Measurements from ENCODE around the gene SPANXA2.

SPANXA2 gene

GRCh38 chrX:141632124-141632523 is 42.6 kb downstream of the SPANXA2 start (continued):
- TF ChIP-seq, protein P1, sequence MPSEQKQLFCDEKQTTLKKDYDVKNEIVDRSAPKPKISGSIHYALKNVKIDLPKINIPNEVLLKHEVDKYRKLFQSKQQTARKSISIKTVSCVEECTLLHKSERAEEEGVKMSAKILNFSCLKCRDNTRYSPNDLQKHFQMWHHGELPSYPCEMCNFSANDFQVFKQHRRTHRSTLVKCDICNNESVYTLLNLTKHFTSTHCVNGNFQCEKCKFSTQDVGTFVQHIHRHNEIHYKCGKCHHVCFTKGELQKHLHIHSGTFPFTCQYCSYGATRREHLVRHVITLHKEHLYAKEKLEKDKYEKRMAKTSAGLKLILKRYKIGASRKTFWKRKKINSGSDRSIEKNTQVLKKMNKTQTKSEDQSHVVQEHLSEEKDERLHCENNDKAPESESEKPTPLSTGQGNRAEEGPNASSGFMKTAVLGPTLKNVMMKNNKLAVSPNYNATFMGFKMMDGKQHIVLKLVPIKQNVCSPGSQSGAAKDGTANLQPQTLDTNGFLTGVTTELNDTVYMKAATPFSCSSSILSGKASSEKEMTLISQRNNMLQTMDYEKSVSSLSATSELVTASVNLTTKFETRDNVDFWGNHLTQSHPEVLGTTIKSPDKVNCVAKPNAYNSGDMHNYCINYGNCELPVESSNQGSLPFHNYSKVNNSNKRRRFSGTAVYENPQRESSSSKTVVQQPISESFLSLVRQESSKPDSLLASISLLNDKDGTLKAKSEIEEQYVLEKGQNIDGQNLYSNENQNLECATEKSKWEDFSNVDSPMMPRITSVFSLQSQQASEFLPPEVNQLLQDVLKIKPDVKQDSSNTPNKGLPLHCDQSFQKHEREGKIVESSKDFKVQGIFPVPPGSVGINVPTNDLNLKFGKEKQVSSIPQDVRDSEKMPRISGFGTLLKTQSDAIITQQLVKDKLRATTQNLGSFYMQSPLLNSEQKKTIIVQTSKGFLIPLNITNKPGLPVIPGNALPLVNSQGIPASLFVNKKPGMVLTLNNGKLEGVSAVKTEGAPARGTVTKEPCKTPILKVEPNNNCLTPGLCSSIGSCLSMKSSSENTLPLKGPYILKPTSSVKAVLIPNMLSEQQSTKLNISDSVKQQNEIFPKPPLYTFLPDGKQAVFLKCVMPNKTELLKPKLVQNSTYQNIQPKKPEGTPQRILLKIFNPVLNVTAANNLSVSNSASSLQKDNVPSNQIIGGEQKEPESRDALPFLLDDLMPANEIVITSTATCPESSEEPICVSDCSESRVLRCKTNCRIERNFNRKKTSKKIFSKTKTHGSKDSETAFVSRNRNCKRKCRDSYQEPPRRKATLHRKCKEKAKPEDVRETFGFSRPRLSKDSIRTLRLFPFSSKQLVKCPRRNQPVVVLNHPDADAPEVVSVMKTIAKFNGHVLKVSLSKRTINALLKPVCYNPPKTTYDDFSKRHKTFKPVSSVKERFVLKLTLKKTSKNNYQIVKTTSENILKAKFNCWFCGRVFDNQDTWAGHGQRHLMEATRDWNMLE (tag by site-specific recombination; conservative IDR thresholded peaks at IDR 0.05; ENCODE audit: low read depth), result no peak
- no peak for TF ChIP-seq GLIS1 (tag by site-specific recombination; IDR thresholded peaks at IDR 0.05)
- TF ChIP-seq ZBTB48 (tag by site-specific recombination; IDR thresholded peaks at IDR 0.05), result no peak
- TF ChIP-seq ZNF223 (tag by site-specific recombination; IDR thresholded peaks at IDR 0.05), result no peak
- no peak for TF ChIP-seq ZNF146 (tag by site-specific recombination; IDR thresholded peaks at IDR 0.05)
- TF ChIP-seq ZNF16 (tag by site-specific recombination; IDR thresholded peaks at IDR 0.05; ENCODE audit: low read depth), result no peak
- no peak for TF ChIP-seq ZNF211 (tag by site-specific recombination; IDR thresholded peaks at IDR 0.05; ENCODE audit: low read depth)
- TF ChIP-seq ZNF341 (tag by site-specific recombination; IDR thresholded peaks at IDR 0.05; ENCODE audit: low read depth), result no peak
- no peak for TF ChIP-seq GLIS2 (tag by site-specific recombination; IDR thresholded peaks at IDR 0.05)

GRCh38 chrX:141638550-141638949 is 49.0 kb downstream of the SPANXA2 start:
- Histone ChIP-seq H3K4me3 (ENCODE audit: low read depth, low read length) (no peak overlapping the region), H3K4me1 (ENCODE audit: control insufficient read depth, insufficient read depth, low read length) (no peaks in the 10 kb centered on the region), H3K27ac (ENCODE audit: extremely low read depth, low read depth, low read length) (no peak overlapping the region), H3K9me3 (ENCODE audit: control insufficient read depth, insufficient read depth, low read depth, low read length) (no peaks in the 10 kb centered on the region), H3K36me3 (ENCODE audit: control insufficient read depth in 2 of 2, insufficient read depth in 1 of 2, low read length in 2 of 2) (no peaks in the 10 kb centered on the region)
- CTCF ChIA-PET, result no interaction called here
- POLR2A ChIA-PET, result no interaction called here
- TF ChIP-seq ZNF585B (tag by site-specific recombination; IDR thresholded peaks at IDR 0.05) (no peak), ZNF114 (tag by site-specific recombination; IDR thresholded peaks at IDR 0.05) (no peak), OVOL3 (tag by site-specific recombination; IDR thresholded peaks at IDR 0.05) (no peak), KLF17 (tag by site-specific recombination; IDR thresholded peaks at IDR 0.05) (no peak), PATZ1 (tag by site-specific recombination; IDR thresholded peaks at IDR 0.05) (no peak), ZNF302 (tag by site-specific recombination; IDR thresholded peaks at IDR 0.05; ENCODE audit: low read depth) (no peak), ZNF623 (tag by site-specific recombination; IDR thresholded peaks at IDR 0.05) (no peak), ZNF785 (tag by site-specific recombination; IDR thresholded peaks at IDR 0.05) (no peak), ZNF529 (tag by site-specific recombination; IDR thresholded peaks at IDR 0.05; ENCODE audit: insufficient replicate concordance) (no peak), ZNF677 (tag by site-specific recombination; IDR thresholded peaks at IDR 0.05) (no peak), PRDM10 (tag by site-specific recombination; IDR thresholded peaks at IDR 0.05) (no peak), SETDB1 (IDR thresholded peaks at IDR 0.05; ENCODE audit: insufficient read length, low read length) (no peak), ZNF223 (tag by site-specific recombination; IDR thresholded peaks at IDR 0.05) (no peak), ZSCAN16 (tag by site-specific recombination; IDR thresholded peaks at IDR 0.05) (no peak)
- TF ChIP-seq, protein P2, sequence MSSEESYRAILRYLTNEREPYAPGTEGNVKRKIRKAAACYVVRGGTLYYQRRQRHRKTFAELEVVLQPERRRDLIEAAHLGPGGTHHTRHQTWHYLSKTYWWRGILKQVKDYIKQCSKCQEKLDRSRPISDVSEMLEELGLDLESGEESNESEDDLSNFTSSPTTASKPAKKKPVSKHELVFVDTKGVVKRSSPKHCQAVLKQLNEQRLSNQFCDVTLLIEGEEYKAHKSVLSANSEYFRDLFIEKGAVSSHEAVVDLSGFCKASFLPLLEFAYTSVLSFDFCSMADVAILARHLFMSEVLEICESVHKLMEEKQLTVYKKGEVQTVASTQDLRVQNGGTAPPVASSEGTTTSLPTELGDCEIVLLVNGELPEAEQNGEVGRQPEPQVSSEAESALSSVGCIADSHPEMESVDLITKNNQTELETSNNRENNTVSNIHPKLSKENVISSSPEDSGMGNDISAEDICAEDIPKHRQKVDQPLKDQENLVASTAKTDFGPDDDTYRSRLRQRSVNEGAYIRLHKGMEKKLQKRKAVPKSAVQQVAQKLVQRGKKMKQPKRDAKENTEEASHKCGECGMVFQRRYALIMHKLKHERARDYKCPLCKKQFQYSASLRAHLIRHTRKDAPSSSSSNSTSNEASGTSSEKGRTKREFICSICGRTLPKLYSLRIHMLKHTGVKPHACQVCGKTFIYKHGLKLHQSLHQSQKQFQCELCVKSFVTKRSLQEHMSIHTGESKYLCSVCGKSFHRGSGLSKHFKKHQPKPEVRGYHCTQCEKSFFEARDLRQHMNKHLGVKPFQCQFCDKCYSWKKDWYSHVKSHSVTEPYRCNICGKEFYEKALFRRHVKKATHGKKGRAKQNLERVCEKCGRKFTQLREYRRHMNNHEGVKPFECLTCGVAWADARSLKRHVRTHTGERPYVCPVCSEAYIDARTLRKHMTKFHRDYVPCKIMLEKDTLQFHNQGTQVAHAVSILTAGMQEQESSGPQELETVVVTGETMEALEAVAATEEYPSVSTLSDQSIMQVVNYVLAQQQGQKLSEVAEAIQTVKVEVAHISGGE (tag by site-specific recombination; conservative IDR thresholded peaks at IDR 0.05; ENCODE audit: low read depth), result no peak
